Esophagus muscularis mucosa (tissue), 4 donors: Measurements from ENCODE around the gene HOXD8.

ENCODE experiments used
- EP300 ChIP-seq: sonication (generic); formaldehyde crosslinking; IDR thresholded peaks from one replicate; pipeline ENCODE4 v1.6.1; 2017; ENCODE audit warnings: antibody characterized with exemption
- POLR2A ChIP-seq: fragments of 450-650 bp; IDR thresholded peaks from one replicate; pipeline ENCODE4 v1.6.1; 2017; ENCODE audit warnings: antibody characterized with exemption, moderate library complexity, mild to moderate bottlenecking, low read depth
- POLR2AphosphoS5 ChIP-seq, 2 donors: sonication (generic); formaldehyde crosslinking; IDR thresholded peaks; one replicate each; pipeline ENCODE4 v1.6.1; 2017; ENCODE audit warnings: antibody characterized with exemption in 2 of 2
- TF ChIP-seq, protein P1 (sequence below), 3 experiments: fragments of 200-600 bp in 2 of 3; fragments of 450-650 bp in 1 of 3; sonication (generic) in 2 of 3; IDR thresholded peaks; one replicate each; pipeline ENCODE4 v1.5.1; 2017 to 2019; ENCODE audit warnings: antibody characterized with exemption in 3 of 3, mild to moderate bottlenecking in 2 of 3, moderate library complexity in 1 of 3

GRCh38 chr2:176099728-176100546 is 29.6 kb upstream of the HOXD8 start, which contains the start of gene HOXD12:
- TF ChIP-seq, protein P1, sequence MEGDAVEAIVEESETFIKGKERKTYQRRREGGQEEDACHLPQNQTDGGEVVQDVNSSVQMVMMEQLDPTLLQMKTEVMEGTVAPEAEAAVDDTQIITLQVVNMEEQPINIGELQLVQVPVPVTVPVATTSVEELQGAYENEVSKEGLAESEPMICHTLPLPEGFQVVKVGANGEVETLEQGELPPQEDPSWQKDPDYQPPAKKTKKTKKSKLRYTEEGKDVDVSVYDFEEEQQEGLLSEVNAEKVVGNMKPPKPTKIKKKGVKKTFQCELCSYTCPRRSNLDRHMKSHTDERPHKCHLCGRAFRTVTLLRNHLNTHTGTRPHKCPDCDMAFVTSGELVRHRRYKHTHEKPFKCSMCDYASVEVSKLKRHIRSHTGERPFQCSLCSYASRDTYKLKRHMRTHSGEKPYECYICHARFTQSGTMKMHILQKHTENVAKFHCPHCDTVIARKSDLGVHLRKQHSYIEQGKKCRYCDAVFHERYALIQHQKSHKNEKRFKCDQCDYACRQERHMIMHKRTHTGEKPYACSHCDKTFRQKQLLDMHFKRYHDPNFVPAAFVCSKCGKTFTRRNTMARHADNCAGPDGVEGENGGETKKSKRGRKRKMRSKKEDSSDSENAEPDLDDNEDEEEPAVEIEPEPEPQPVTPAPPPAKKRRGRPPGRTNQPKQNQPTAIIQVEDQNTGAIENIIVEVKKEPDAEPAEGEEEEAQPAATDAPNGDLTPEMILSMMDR (IDR thresholded peaks at IDR 0.05) = no peak
- TF ChIP-seq POLR2AphosphoS5 (IDR thresholded peaks at IDR 0.05) (no peak), POLR2A (no peak), EP300 (no peak)
